Left kidney (tissue), 1 donor: ENCODE results near the gene GOLPH3. TPM values are rescaled to one million over a fixed set of nuclear protein-coding genes. Genes with fewer than 3 reads are reported as not detected.

Experiments
- polyA plus RNA-seq: library from polyadenylated mRNA; unstranded; fragments of 120-200 nt; gene quantifications from one replicate; pipeline ENCODE4 v1.2.1, GENCODE V29; 2013; ENCODE audit not compliant: insufficient read length

GOLPH3 gene
- polyA plus RNA-seq, 1 donor = 90.5 TPM

Other genes with a start within 250 kb of the GOLPH3 start
- 38.4 TPM for gene MTMR12, start 138.6 kb upstream of the GOLPH3 start, polyA plus RNA-seq